Activated CD8-positive, alpha-beta T cell treated with anti-CD3 and anti-CD28 coated beads for 36 hours (primary cell): ENCODE results near the gene SOX11. TPM values are rescaled to one million over a fixed set of nuclear protein-coding genes. Genes with fewer than 3 reads are reported as not detected.

Source experiments
- ATAC-seq: fragments of 200-7000 bp; cut with Tn5 transposase; one replicate; pipeline ENCODE4 v1.10.0; 2021; ENCODE audit warnings: mild to moderate bottlenecking, moderate library complexity
- CTCF ChIA-PET: fragments of 350-600 bp; sonication (Branson Sonifier 250); formaldehyde crosslinking; loops from one replicate; lab custom pipeline; 2021; ENCODE audit warnings: antibody characterized with exemption; lab: Charles Lee
- POLR2A ChIA-PET: fragments of 350-600 bp; sonication (Branson Sonifier 250); formaldehyde crosslinking; loops from one replicate; lab custom pipeline; 2021; ENCODE audit warnings: antibody characterized with exemption; lab: Charles Lee
- DNase-seq: peaks from one replicate; pipeline ENCODE4 v3.0.0-alpha.2; 2020
- H3K27ac Mint-ChIP-seq: one replicate; pipeline ENCODE4 v1.8.0; 2021; ENCODE audit warnings: mild to moderate bottlenecking, mixed read lengths
- H3K27me3 Mint-ChIP-seq: one replicate; pipeline ENCODE4 v1.8.0; 2021; ENCODE audit warnings: mixed read lengths
- H3K36me3 Mint-ChIP-seq: one replicate; pipeline ENCODE4 v1.8.0; 2021; ENCODE audit warnings: low read depth, mixed read lengths
- H3K4me1 Mint-ChIP-seq: one replicate; pipeline ENCODE4 v1.8.0; 2021; ENCODE audit warnings: low read depth, mixed read lengths
- H3K4me3 Mint-ChIP-seq: one replicate; pipeline ENCODE4 v1.8.0; 2021; ENCODE audit warnings: mild to moderate bottlenecking, moderate library complexity, mixed read lengths
- H3K9me3 Mint-ChIP-seq: one replicate; pipeline ENCODE4 v1.8.0; 2021; ENCODE audit warnings: mixed read lengths
- intact Hi-C: fragments of 100-400 bp; cut with micrococcal nuclease; formaldehyde crosslinking; loops from one replicate; pipeline ENCODE4 v1.10.0; 2022
- total RNA-seq, 2 experiments: library from RNA; stranded (reverse); gene quantifications; one replicate each; pipeline ENCODE4 v1.2.3, GENCODE V29; 2021
- TF ChIP-seq, protein P1 (sequence below): fragments of 200-600 bp; IDR thresholded peaks from one replicate; pipeline ENCODE4 v1.8.0; 2022; ENCODE audit warnings: antibody characterized with exemption, mild to moderate bottlenecking

Gene SOX11
- total RNA-seq, 2 experiments from 2014 or later = not detected

DNA sequence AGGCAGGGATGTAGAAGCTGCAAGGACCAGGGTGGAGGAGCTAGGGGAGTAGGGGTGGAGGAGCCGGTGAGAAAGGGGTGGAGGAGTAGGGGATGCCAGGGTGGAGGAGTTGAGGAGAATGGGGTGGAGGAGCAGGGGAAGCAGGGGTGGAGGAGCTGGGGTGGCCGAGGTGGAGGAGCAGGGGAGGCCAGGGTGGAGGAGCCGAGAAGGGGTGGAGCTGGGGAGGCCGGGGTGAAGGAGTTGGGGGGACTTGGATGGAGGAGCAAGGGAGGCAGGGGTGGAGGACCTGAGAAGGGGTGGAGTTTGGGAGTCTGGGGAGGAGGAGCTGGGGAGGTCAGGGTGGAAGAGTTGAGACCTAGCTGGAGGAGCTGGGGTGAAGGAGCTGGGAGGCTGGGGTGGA, 13.3 kb downstream of the SOX11 start:
- Mint-ChIP-seq H3K4me3 (no peak overlapping the region), H3K9me3 (no peaks in the 10 kb centered on the region), H3K27me3 (peaks cover 11% of the 10 kb centered on the region), H3K4me1 (no peaks in the 10 kb centered on the region), H3K27ac (no peak overlapping the region), H3K36me3 (no peaks in the 10 kb centered on the region)
- POLR2A ChIA-PET = no interaction called here
- TF ChIP-seq, protein P1, sequence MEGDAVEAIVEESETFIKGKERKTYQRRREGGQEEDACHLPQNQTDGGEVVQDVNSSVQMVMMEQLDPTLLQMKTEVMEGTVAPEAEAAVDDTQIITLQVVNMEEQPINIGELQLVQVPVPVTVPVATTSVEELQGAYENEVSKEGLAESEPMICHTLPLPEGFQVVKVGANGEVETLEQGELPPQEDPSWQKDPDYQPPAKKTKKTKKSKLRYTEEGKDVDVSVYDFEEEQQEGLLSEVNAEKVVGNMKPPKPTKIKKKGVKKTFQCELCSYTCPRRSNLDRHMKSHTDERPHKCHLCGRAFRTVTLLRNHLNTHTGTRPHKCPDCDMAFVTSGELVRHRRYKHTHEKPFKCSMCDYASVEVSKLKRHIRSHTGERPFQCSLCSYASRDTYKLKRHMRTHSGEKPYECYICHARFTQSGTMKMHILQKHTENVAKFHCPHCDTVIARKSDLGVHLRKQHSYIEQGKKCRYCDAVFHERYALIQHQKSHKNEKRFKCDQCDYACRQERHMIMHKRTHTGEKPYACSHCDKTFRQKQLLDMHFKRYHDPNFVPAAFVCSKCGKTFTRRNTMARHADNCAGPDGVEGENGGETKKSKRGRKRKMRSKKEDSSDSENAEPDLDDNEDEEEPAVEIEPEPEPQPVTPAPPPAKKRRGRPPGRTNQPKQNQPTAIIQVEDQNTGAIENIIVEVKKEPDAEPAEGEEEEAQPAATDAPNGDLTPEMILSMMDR = no peak
- intact Hi-C loops = no loop called here
- CTCF ChIA-PET = no interaction called here
- ATAC-seq = no peak
- DNase-seq = no peak

DNA sequence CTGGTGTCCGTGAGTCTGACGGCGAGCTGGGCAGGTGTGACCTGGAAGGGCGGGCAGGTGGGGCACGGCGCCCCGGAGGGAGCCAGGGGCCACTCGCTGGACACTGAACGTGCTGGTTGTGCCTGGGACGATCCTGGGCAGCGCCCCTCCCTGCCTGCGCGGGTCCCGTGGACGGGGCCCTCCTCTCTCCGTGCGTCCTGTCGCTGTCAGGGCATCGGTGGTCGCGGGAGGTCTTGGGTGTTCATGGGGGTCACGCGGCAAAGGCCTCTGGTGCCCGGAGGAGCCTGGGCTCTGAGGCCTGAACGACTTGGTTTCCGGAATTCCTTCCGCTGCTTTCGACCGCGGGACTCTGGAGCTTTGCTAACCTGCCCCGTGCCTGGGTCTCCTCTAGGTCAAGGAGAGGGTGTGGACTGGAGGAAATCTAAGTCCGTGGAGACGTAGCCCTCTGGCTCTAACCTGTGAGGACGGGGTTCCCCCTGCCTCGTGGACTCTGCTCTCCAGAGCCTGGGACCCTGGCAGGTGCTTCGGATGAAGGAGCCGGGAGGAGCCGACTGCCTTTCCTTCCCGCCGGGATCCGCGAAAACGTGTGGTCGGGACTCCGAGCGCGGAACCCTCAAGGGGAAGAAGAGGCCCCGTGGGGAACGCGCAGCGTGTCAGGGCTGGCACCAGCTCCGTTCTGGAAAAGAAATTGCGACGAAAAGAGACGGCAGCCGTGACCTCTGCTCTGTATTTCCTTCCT, 14.7 kb downstream of the SOX11 start:
- no peak for ATAC-seq
- no peak overlapping the region for H3K4me3 Mint-ChIP-seq
- H3K27ac Mint-ChIP-seq = no peak overlapping the region
- TF ChIP-seq, protein P1 = no peak
- no peaks in the 10 kb centered on the region for H3K4me1 Mint-ChIP-seq
- CTCF ChIA-PET = no interaction called here
- H3K27me3 Mint-ChIP-seq = peaks cover 6% of the 10 kb centered on the region
- H3K36me3 Mint-ChIP-seq = no peaks in the 10 kb centered on the region
- no peak for DNase-seq
- POLR2A ChIA-PET = no interaction called here
- intact Hi-C loops = no loop called here
- no peaks in the 10 kb centered on the region for H3K9me3 Mint-ChIP-seq

DNA sequence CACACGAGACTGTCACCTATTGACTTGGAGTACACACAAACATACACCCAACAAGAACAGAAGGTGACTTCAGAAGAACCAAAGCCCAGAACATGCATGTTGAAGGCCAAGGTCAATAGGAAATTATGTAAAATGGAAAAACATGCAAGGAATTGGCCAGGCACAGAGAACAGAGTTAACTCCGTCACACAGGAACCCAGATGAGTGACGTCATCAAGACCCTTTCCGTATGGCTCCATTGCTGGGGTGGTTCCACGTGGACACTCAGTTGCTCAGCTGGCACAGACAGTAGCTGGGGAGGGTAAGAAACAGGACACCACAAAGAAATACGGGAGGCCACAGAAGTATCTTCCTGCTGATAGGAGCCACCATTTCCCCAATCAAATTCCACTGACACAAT, 18.4 kb downstream of the SOX11 start:
- H3K27ac Mint-ChIP-seq = no peak overlapping the region
- TF ChIP-seq, protein P1 = no peak
- H3K36me3 Mint-ChIP-seq = no peaks in the 10 kb centered on the region
- ATAC-seq (no peak), DNase-seq (no peak)
- intact Hi-C loops = no loop called here
- ChIA-PET POLR2A (no interaction called here), CTCF (no interaction called here)
- H3K9me3 Mint-ChIP-seq = no peaks in the 10 kb centered on the region
- H3K4me3 Mint-ChIP-seq = no peak overlapping the region
- H3K27me3 Mint-ChIP-seq = no peaks in the 10 kb centered on the region
- no peaks in the 10 kb centered on the region for H3K4me1 Mint-ChIP-seq

DNA sequence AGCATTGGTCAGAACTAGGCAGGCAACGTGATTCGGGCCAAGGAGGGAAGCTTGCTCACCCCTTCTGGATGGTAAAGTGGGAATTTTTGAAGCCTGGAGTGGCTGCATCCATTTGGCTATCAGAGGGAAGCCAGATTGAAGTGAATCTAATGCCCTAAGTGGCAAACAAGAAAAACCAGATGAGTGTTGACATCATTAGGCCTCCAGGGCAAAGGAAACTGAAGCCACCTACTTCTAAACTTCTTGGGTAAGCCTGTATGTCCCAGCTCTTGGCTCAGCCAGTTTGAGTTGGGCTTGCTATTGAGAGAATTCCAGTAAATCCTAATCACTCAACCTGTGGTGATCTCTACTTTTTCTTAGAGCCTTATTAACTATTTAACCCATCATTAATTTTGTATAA, 20.9 kb downstream of the SOX11 start:
- Mint-ChIP-seq H3K36me3 (no peaks in the 10 kb centered on the region), H3K27me3 (no peaks in the 10 kb centered on the region), H3K4me3 (no peak overlapping the region), H3K9me3 (no peaks in the 10 kb centered on the region), H3K27ac (no peak overlapping the region), H3K4me1 (no peaks in the 10 kb centered on the region)
- POLR2A ChIA-PET = no interaction called here
- ATAC-seq (no peak), DNase-seq (no peak)
- TF ChIP-seq, protein P1 = no peak
- intact Hi-C loops = no loop called here
- CTCF ChIA-PET = no interaction called here

DNA sequence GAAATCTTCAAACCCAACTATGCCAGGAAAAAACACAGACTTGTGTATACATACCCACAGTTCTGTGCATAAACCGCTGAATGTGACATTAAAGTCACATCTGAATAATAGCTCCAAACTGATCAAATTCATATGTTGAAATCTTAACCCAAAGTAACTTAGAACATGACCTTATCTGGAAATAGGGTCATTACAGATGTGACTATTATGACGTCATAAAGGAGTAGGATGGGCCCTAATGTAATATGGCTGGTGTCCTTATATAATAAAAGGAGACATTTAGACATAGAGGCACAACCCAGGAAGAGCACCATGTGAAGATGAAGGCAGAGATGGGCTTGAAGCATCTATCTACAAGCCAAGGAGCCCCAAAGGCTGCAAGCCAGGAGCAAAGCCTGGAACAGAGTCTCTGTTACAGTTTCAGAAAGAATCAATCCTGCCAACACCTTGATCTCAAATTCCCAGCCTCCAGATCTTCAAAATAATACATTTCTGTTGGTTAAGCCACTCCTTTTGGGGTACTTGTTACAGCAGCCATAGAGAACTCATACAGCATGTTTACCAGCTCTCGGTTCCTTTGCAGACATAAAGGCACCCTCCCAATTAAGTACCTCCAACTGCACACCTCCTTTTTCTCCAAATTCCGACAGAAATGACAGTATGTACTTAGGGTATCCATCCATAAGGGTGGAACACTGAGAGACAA, 27.6 kb downstream of the SOX11 start:
- Mint-ChIP-seq H3K27me3 (no peaks in the 10 kb centered on the region), H3K36me3 (no peaks in the 10 kb centered on the region), H3K9me3 (no peaks in the 10 kb centered on the region), H3K4me3 (no peak overlapping the region), H3K4me1 (no peaks in the 10 kb centered on the region), H3K27ac (no peak overlapping the region)
- CTCF ChIA-PET = no interaction called here
- intact Hi-C loops = no loop called here
- POLR2A ChIA-PET = no interaction called here
- ATAC-seq (no peak), DNase-seq (no peak)
- TF ChIP-seq, protein P1 = no peak
